Smooth muscle cell of bladder (primary cell): Measurements from ENCODE around the gene PHKA2. TPM values are rescaled to one million over a fixed set of nuclear protein-coding genes. Genes with fewer than 3 reads are reported as not detected.

Source experiments
- total RNA-seq: library from RNA; depleted of rRNA; stranded (reverse); fragments of >200 nt; gene quantifications from 2 replicates; pipeline ENCODE4 v1.2.3, GENCODE V29; 2014

PHKA2 gene
- total RNA-seq: 9.0 and 11.8 TPM in 2 replicates

GRCh38 chrX:18983666-18984380, at the start of gene PHKA2:
PHKA2 (minus strand) TSS chrX:18984114; CDS start chrX:18983932, 182 bp downstream.

Other genes starting within 250 kb of the PHKA2 start
- under 0.01 TPM in 2 replicates for gene ADGRG2, start 138.4 kb upstream of the PHKA2 start, total RNA-seq